Stimulated activated CD8-positive, alpha-beta memory T cell treated with anti-CD3 and anti-CD28 coated beads, Interleukin-15, amount 100 ng/mL, for 1 hour (primary cell): ENCODE data around the gene AMN1.
"Not testable (repeated sequence)": the region's sequence is repeated elsewhere in the genome, so short reads cannot be mapped to it uniquely, and the experiment has no call there.

Experiments used
- DNase-seq: peaks from one replicate; pipeline ENCODE4 v3.0.0-alpha.2; 2020; ENCODE audit warnings: low read depth

AMN1 gene

GRCh38 chr12:31682136-31682962, 46.5 kb downstream of the AMN1 start:
- DNase-seq, result peak; percentile 45

DNA sequence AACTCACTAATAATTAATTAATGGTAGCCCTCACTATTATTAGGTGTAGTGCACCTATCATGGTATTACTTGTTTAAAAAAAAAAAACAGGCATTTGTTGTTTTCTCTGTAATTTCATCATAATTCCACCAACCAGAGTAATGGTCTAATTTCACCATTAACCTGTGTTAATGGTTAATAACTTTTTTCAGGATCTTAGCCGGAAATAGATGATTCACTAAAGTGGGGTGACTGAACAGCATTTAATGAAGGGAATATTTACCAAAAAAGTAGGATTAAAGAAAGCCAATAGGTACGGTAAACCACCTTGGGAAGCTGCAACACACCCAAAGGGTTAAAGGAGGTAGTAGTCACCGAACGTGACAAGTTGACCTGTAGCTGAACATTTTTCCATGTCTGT, 56.3 kb downstream of the AMN1 start:
- no peak for DNase-seq

DNA sequence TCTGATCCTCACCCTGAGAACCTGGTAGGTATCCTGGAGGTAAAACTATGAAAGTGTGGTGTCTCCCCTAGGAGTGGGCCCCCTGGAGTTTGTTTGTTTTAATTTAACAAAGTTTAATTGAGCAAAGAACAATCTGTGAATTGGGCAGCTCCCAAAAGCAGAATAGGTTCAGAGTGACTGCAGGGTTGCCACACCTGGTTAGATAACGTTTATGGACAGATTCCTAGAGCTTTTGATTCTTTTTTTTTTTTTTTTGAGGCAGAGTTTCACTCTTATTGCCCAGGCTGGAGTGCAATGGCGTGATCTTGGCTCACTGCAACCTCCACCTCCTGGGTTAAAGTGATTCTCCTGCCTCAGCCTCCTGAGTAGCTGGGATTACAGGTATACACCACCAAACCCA, 59.2 kb downstream of the AMN1 start:
- not testable (repeated sequence) for DNase-seq

DNA sequence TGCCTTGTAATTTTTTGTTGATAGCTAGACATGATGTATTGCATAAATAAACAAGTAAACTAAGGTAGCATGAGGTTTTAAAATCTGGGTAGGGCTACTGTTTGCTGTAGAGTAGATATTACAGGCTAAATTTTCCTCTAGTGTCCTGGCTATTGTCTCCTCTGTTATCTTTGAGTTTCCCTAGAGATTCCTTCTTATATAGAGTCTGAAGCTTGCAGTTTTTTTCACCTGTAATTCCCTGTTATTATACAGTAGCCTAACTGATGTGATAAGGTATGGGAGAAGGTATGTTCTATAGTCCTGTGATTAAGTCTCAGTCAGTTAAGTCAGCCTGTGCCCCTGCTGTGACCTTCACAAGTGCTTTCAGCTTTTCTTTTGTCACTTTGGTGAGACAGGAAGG, 59.8 kb downstream of the AMN1 start:
- DNase-seq, result no peak

DNA sequence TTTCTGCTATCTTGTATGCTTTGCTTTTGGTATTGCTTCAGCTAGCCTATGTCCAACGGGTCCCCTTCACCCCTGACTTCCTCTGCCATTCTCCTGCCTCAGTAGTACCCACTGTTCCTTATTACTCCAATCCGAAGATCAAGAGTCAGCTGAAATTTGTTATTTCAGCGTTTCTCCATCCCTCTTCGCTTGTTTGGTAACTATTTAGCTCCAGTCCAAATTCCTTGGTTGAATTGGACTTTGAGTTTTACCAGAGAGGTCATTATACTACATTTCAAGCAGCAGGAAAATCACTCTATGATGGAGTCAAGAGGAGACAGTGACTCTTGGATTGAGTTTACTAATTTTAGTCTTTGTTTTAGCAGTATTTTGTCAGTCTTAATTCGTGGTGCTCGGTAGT, 64.8 kb downstream of the AMN1 start:
- no peak for DNase-seq

GRCh38 chr12:31663576-31663975, 65.2 kb downstream of the AMN1 start:
- DNase-seq, result no peak

- no peak for DNase-seq
Measured at GRCh38 chr12:31662176-31662849, 66.5 kb downstream of the AMN1 start.

DNA sequence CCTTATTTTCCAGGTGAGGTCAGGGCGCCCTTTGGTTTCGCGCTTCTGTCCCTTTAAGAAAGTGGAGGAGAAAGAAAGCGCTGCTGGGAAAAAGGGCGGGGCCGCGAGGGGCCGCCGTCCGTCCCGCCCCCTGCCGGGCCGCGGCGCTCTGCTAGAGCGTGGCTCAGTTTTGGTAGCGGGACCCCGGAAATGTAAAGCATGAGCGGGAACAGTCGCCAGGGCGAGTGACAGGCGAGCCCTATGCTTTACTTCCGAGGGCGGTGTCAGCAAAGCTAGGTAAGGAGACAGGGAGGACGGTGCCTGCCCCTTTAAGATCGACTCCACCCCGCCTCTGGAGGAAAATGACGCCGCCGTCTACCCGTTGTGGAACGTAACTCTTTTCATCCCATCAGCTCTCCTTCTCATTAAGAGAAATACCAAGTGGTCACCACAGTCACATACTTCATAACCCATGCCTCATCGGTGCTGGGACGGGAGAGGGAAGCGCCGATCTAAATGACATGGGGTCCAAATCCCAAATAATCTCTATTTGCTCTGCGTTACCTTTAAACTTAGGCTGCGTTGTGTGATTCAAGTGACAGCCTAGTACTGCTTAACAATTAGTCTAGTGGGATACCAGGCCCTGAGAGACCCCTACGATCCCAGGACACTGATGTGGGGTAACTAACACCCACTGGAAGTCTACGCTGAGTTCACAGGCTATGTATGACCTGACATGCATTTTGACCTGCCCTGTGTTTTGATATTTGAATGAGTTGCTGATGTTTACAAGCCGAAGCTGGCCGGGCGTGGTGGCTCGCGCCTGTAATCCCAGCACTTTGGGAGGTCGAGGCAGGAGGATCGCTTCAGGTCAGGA, 69.5 kb downstream of the AMN1 start, which contains the start of gene ETFBKMT:
TSS of gene ETFBKMT (plus strand) at position 602 of the 856 bp plus-strand sequence. CDS start 2,266 bp downstream, outside the sequence.
- peak; percentile 82 for DNase-seq

GRCh38 chr12:31658471-31659086, 70.2 kb downstream of the AMN1 start:
- no peak for DNase-seq

DNA sequence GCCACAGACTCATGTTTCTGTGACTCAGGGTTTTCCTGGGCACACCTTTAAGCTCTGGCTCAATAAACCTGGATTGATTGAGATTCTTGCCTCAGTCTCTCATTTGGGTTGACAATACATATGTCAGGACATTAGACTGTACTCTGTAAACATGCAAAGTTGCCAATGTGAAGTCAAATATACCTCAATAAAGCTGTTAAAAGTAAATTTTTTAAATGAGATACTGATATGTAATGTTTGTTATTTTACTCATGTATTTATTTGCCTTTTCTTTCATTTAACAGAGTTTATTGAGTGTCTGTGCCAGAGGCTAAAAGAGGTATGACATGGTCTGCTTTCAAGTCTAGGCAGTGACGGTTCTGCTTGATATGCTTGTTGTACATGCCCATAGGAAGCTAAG, 73.0 kb downstream of the AMN1 start:
- no peak for DNase-seq

GRCh38 chr12:31655208-31655607, 73.6 kb downstream of the AMN1 start:
- no peak for DNase-seq

- DNase-seq, result no peak
Measured at GRCh38 chr12:31651893-31652521, 76.8 kb downstream of the AMN1 start.

DNA sequence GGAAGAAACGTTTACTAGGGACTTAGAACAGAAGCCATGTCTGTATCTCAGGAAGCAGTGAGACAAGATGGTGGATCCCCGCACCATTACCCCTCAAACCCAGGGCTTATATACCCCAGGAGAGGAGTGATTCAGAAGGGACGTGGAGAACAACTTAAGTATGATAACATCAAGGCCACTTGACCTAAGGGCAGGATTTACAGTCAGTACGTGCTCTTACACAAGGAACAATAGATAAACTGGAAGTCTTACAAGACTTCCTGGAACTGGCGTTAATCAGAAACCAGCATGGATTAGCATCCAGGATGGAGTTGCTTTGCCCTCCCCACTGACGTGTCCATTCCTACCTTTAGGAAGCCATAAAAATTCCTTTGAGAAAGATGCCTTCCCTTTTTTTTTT, 77.9 kb downstream of the AMN1 start:
- DNase-seq, result no peak

- DNase-seq, result no peak
Measured at GRCh38 chr12:31647086-31647491, 81.7 kb downstream of the AMN1 start.

DNA sequence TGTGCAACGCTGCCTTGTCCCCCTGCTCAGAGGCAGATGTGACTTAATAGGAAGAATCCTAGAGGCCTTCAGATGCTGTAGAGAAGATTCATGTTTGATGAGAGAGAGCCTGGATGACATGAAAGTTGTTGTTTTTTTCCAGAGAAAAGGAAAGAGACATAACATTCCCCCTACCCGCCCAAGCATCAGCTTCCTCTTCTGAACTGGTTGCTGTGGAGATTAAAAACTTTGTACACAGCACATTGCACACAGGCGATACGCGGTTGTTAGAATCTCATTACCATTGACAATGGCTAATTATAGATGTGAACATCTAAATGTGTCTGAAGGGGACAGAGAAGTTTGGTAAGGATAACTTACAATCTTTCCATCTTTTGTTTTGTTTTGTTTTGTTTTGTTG, 82.9 kb downstream of the AMN1 start:
- DNase-seq, result no peak

DNA sequence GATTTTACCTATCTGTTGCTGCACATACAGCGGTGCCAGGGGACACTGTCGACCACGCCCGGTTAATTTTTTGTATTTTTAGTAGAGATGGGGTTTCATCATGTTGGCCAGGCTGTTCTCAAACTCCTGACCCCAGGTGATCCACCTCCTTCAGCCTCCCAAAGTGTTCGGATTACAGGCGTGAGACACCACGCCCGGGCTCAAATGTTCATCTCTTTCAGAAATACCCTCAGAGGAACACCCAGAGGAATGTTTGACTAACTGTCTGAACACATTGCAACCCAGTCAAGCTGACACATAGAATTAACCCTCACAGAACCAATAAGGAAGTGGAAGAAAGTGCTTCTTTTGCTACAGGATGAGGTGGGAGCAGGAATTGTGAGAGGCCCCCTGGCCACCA, 84.3 kb downstream of the AMN1 start:
- DNase-seq, result no peak

GRCh38 chr12:31641509-31642090, 87.2 kb downstream of the AMN1 start:
- DNase-seq, result no peak

DNA sequence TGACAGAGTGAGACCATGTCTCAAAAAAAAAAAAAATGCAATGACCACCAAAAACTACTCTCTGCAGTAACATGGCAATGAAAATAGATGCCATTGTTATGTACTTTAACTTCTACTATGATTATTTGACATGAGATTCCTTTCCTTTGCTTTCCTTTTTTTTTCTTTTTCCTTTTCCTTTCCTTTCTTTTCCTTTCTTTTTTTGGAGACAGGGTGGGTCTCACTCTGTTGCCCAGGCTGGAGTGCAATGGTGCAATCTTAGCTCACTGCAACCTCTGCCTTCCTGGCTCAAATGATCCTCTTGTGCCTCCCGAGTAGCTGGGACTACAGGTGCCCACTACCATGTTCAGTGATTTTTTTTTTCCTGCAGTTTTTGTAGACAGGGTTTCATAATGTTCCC, 94.2 kb downstream of the AMN1 start:
- DNase-seq, result no peak

DNA sequence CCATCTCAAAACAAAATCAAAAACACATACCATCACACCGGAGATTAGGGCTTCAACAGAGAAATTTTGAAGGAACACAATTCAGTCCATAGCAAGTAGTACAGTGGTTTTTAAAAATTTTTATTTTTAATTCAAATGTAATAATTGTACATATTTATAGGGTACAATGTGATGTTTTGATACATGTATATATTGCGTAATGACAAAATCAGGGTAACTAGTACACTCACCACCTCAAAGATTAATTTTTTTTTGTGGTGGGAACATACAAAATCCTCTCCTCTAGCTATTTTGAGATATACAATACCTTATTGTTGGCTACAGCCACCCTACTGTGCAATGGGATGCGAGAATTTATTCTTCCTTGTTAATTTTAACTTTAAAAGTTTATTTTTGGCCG, 95.4 kb downstream of the AMN1 start:
- no peak for DNase-seq

DNA sequence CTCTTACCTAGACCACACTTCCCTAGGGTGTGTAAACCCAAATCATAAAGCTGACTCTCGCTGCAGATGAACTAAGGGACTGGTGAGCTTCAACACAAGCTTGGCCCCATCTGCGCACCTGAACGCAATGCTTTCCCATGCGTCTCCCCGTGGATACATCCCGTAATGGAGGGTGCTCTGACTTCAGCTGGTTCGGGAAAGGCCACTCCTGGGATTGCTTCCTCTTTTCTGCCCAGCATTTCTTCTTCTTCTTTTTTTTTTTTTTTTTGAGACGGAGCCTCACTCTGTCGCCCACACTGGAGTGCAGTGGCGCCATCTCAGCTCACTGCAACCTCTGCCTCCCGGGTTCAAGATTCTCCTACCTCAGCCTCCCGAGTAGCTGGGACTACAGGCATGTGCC, 97.0 kb downstream of the AMN1 start:
- no peak for DNase-seq

- no peak for DNase-seq
Measured at GRCh38 chr12:31631023-31631724, 97.6 kb downstream of the AMN1 start.
